HepG2 (cell line): Measurements from ENCODE around the gene TMEM45A. TPM values are rescaled to one million over a fixed set of nuclear protein-coding genes. Genes with fewer than 3 reads are reported as not detected.

ENCODE experiments used
- CSRNP1 ChIP-seq: sonication (generic); formaldehyde crosslinking; IDR thresholded peaks from 2 replicates; pipeline ENCODE4 v1.8.1; 2023; ENCODE audit warnings: mild to moderate bottlenecking, missing genetic modification reagents
- DMTF1 ChIP-seq: sonication (generic); formaldehyde crosslinking; IDR thresholded peaks from 2 replicates; pipeline ENCODE4 v1.4.0; 2020; ENCODE audit warnings: mild to moderate bottlenecking, missing genetic modification reagents
- E2F2 ChIP-seq: sonication (generic); formaldehyde crosslinking; IDR thresholded peaks from 2 replicates; pipeline ENCODE4 v1.4.0; 2020; ENCODE audit warnings: missing genetic modification reagents, borderline replicate concordance
- GLMP ChIP-seq: sonication (generic); formaldehyde crosslinking; IDR thresholded peaks from 2 replicates; pipeline ENCODE4 v1.9.0; 2021; ENCODE audit warnings: missing genetic modification reagents, mild to moderate bottlenecking, borderline replicate concordance
- MEF2D ChIP-seq: sonication (generic); formaldehyde crosslinking; IDR thresholded peaks from 2 replicates; pipeline ENCODE4 v1.5.1; 2020; ENCODE audit warnings: mild to moderate bottlenecking, missing genetic modification reagents
- MTERF4 ChIP-seq: sonication (generic); formaldehyde crosslinking; IDR thresholded peaks from 2 replicates; pipeline ENCODE4 v1.8.0; 2023; ENCODE audit warnings: mild to moderate bottlenecking, missing genetic modification reagents
- NONO ChIP-seq, 2 experiments: fragments of 450-650 bp in 1 of 2; sonication (generic) in 1 of 2; formaldehyde crosslinking in 1 of 2; IDR thresholded peaks in 1 of 2; conservative IDR thresholded peaks in 1 of 2; 2 replicates each; pipeline versions ENCODE4 v1.6.1 to v1.8.0; 2017 to 2022; ENCODE audit warnings: mild to moderate bottlenecking in 1 of 2, missing genetic modification reagents in 1 of 2, moderate library complexity in 1 of 2
- SATB2 ChIP-seq: sonication (generic); formaldehyde crosslinking; IDR thresholded peaks from 2 replicates; pipeline ENCODE4 v1.5.0; 2020; ENCODE audit warnings: missing genetic modification reagents
- TAF1 ChIP-seq: sonication (generic); formaldehyde crosslinking; IDR thresholded peaks from 2 replicates; pipeline ENCODE4 v1.4.0; 2020; ENCODE audit warnings: missing genetic modification reagents
- TFE3 ChIP-seq: IDR thresholded peaks from 2 replicates; pipeline ENCODE4 v1.6.1; 2016
- ZFP37 ChIP-seq: sonication (generic); formaldehyde crosslinking; IDR thresholded peaks from 2 replicates; pipeline ENCODE4 v1.4.0; 2020; ENCODE audit warnings: missing genetic modification reagents, borderline replicate concordance
- ZNF674 ChIP-seq: sonication (generic); formaldehyde crosslinking; IDR thresholded peaks from 2 replicates; pipeline ENCODE4 v1.5.0; 2020; ENCODE audit warnings: low read depth, mild to moderate bottlenecking, missing genetic modification reagents
- ZNF792 ChIP-seq: IDR thresholded peaks from 2 replicates; pipeline ENCODE4 v1.6.1; 2016
- polyA plus RNA-seq, 8 experiments: library from polyadenylated mRNA; depleted of rRNA in 3 of 8; stranded (reverse) in 7 of 8; unstranded in 1 of 8; fragments of >200 nt; fragmentation: Illumina TruSeq in 4 of 8; extraction: Trizol in 4 of 8; gene quantifications; 2 replicates each; pipeline versions ENCODE4 v1.2.1 to v1.2.3, GENCODE V29; 2011 to 2016; ENCODE audit warnings: low read depth in 4 of 8, missing spikeins in 1 of 8, mixed read lengths in 1 of 8; ENCODE audit not compliant: insufficient read depth in 1 of 8
- total RNA-seq, 5 experiments: library from RNA; depleted of rRNA; stranded (reverse); fragments of >200 nt; fragmentation: Illumina TruSeq; extraction: Trizol; gene quantifications; 2 replicates each; pipeline ENCODE4 v1.2.3, GENCODE V29; 2016; ENCODE audit warnings: low read depth in 1 of 5

Gene TMEM45A
- total and polyA plus RNA-seq, 2 of the 13 experiments (the other 11 are each of a cell fraction or from before 2014, with no cell fraction given) = 14.8 to 38.5 TPM

GRCh38 chr3:100611221-100611620 is 118.8 kb downstream of the TMEM45A start (continued):
- TF ChIP-seq ZFP37 (CRISPR knock-in tag) (no peak), MTERF4 (CRISPR knock-in tag) (no peak), E2F2 (CRISPR knock-in tag) (no peak), CSRNP1 (CRISPR knock-in tag) (no peak), ZNF792 (CRISPR knock-in tag) (no peak), DMTF1 (CRISPR knock-in tag) (no peak), TFE3 (CRISPR knock-in tag) (no peak), NONO (IDR thresholded peaks at IDR 0.05) (no peak), NONO (CRISPR knock-in tag; conservative IDR thresholded peaks at IDR 0.05) (no peak), SATB2 (CRISPR knock-in tag) (no peak), TAF1 (CRISPR knock-in tag) (no peak), ZNF674 (CRISPR knock-in tag) (no peak), GLMP (CRISPR knock-in tag) (no peak), MEF2D (CRISPR knock-in tag) (no peak)
